HG02973 (cell line): Measurements from ENCODE around the gene AIFM2.
"Not testable (repeated sequence)": the region's sequence is repeated elsewhere in the genome, so short reads cannot be mapped to it uniquely, and the experiment has no call there.

ENCODE experiments used
- ATAC-seq: cut with Tn5 transposase; IDR thresholded peaks from one replicate; pipeline ENCODE4 v1.9.1; 2021; ENCODE audit warnings: moderate library complexity; ENCODE audit not compliant: unreplicated experiment

The AIFM2 gene

GRCh38 chr10:70096016-70096704 is 36.5 kb downstream of the AIFM2 start:
- no peak for ATAC-seq

DNA sequence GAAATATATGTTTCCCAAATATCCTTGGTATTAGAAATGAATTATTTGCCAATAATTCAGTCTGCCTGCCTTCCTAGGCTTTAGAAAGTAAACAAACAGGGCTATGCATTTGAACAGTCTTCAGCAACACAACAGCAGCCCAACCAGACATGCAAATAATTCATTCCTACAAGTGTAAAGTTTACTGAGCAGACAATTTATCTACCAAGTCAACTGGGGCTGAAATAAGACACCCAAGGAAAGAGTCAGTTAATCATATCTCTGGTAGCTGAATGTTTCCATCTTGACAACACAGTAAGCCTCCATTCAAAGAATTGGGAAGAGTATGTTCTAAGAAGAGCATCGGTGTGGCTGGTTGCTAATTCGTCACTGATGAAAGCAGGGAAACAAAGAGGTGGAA is 38.4 kb downstream of the AIFM2 start:
- ATAC-seq: no peak

DNA sequence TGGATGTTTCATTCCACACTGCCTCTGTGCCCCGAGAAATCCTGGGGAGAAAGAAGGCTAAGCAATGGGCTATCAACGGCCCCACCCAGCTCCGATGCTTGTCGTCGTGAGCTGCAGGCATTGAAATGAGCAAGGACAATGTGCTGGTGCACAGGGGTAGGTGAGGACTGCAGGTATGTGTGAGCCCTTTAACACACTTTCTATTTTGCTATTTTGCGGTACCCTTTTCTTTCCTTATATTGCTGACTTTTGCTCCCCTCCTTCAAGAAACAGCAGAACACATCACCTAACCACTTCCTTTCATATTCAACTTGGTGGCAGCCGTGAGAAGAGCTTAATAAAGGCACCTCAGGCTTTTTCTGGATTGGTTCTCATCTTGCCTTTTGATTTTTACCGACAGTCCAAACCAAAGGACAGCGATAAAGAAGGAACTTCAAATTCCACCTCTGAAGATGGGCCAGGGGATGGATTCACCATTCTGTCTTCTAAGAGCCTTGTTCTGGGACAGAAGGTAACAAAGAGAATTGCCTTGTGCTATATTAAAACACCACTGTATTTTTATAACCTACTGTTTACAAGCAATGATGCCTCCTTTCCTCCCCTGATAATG is 39.2 kb downstream of the AIFM2 start:
- no peak for ATAC-seq

GRCh38 chr10:70092389-70092718 is 40.3 kb downstream of the AIFM2 start:
- ATAC-seq: no peak

DNA sequence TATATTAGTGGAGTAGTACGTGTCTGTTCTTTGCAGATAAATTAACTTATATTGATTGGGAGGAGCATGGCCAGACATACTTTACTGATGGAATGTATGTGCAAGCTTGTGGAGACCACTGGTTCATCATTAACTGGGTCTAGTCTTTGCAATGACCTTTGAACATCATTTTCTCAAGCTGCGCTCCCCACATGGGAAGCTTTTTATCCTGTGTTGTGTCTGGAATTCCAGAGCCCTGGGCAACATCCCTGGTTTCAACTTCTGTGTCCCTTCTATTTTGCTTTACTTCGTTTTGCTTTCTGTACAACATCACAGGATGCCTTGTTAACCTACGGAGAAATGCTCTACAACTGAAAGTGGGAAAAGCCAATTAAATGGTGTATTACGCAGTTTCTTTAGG is 41.7 kb downstream of the AIFM2 start:
- ATAC-seq: no peak

- ATAC-seq: no peak
Observed at GRCh38 chr10:70090013-70090412, 42.6 kb downstream of the AIFM2 start.

DNA sequence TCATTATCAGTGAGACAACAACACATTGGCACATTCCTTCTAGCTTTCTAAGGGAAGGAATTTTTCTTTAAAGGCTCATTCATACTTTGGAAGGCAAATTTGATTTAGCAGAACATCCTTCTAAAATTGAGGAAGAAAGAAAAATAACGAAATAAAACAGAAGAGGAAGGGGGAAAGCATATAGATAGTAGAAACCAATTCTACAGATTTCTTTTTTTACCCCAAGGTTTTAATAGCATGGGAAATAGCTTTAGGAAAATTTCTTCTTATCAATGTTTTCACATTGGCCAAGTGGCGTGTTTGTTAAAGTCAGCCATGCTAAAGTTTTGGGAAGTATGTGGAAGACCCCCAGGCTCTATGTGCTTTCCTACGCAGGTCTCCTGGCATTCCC is 44.3 kb downstream of the AIFM2 start:
- no peak for ATAC-seq

DNA sequence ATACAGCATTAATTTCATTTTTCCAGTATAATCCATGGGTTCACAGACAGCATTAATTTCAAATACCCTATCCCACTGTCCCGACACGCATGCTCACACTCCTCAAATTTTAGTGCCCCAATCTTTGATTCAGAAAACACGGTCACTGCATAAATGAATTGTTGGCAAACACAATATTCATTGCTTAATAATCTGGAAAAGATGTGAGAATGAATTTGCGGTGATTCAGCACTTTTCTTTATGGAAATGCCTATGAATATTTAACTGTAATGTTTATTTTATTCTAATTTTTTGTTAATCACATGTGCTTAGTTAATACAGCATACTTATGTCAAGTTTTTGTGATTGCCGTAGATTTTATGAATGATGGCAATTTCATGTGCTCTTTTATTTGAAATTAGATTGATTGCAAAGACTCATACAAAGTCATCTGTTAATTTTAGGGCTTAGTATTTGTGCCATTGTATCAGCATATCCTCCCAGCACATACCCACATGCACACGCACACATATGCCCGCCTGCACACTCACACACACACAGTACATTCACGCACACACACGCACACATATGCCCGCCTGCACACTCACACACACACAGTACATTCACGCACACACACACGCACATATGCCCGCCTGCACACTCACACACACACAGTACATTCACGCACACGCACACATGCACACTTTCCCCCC is 44.9 kb downstream of the AIFM2 start:
- no peak for ATAC-seq

- ATAC-seq: no peak
Observed at GRCh38 chr10:70085975-70086613, 46.5 kb downstream of the AIFM2 start.

DNA sequence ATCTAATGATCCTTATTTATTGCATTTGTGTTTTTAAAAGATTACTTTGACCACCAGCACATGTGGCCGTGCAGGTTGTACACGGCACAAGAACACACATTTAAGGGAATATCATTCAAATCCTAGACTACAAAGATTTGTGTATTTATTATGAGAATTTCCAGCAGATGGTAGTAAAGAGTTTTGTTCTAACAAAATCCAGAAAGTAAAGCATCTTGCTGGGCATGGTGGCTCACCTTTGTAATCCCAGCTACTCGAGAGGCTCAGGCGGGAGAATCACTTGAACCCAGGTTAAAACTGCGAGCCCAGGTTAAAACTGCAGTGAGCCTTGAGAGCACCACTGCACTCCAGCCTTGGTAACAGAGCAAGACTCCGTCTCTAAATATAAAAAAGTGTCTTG is 48.4 kb downstream of the AIFM2 start:
- no peak for ATAC-seq

DNA sequence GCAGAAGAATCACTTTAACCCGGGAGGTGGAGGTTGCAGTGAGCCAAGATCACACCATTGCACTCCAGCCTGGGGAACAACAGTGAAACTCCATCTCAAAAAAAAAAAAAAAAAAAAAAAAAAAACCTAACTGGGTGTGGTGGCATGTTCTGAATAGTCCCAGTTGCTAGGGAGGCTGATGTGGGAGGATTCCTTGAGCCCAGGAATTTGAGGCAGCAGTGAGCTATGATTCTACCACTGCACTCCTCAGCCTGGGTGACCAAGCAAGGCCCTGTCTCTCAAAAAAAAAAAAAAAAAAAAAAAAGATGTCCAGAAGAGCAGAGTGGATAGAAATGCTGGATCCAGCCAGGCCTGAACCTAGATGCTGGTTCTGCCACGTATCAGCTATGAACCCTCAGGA is 51.8 kb downstream of the AIFM2 start:
- not testable (repeated sequence) for ATAC-seq

- ATAC-seq: no peak
Observed at GRCh38 chr10:70078937-70079336, 53.7 kb downstream of the AIFM2 start.

- ATAC-seq: no peak
Observed at GRCh38 chr10:70078329-70078728, 54.3 kb downstream of the AIFM2 start.

DNA sequence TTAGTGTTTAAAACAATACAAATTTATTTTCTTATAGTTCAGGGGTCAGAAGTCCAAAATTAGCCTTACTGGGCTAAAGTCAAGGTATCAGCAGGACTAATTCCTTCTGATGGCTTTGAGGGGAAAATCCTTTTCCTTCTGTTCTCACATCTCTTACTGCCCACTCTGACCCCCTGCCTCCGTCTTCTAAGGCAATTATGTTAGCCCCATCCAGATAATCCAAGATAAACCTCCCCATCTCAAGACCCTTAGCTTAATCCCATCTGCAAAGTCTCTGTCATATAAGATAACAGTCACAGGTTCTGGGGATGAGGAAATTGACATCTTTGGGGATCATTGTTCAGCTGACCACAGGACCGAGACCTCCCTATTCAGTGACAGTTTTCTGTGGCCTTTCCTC is 57.7 kb downstream of the AIFM2 start:
- ATAC-seq: no peak

GRCh38 chr10:70074165-70074564 is 58.5 kb downstream of the AIFM2 start:
- no peak for ATAC-seq

- ATAC-seq: no peak
Observed at GRCh38 chr10:70070834-70071233, 61.8 kb downstream of the AIFM2 start.

DNA sequence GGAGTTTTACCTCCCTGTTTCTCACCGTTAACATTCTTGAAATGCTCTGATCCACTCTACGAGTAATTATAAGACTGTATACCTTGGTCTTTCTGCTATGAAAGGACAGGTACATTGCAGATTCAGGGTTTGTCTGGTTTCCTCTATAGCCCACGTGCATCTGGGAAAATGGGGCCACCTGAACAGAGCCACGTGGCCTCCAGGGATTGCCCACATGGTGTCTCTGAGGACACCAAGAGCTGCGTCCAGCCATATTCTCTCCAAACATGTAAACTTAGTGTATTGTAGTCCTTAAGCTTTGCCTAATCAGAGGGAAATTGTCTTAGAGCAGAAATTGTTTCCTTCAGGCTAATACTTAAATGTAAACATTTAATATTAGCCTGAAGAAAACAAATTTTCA is 63.3 kb downstream of the AIFM2 start:
- ATAC-seq: no peak

- ATAC-seq: no peak
Observed at GRCh38 chr10:70068925-70069324, 63.7 kb downstream of the AIFM2 start.

- ATAC-seq: no peak
Observed at GRCh38 chr10:70067586-70067985, 65.0 kb downstream of the AIFM2 start.

DNA sequence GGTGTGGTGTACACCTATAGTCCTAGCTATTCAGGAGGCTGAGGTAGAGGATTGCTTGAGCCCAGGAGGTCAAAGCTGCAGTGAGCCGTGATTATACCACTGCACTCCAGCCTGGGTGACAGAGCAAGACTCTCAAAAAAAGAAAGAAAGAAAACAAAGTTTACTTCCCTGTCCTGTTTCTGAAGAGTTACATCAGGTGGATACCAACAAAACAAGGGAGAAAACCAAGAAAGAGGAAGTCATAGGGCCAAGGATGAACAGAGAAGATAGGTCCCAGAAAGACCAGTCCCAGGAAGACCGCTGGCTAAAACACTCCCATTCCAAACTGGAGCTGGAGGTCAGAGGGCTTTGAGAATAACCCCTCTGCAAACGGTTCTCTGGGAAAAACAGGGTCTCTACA is 66.4 kb downstream of the AIFM2 start:
- ATAC-seq: no peak

DNA sequence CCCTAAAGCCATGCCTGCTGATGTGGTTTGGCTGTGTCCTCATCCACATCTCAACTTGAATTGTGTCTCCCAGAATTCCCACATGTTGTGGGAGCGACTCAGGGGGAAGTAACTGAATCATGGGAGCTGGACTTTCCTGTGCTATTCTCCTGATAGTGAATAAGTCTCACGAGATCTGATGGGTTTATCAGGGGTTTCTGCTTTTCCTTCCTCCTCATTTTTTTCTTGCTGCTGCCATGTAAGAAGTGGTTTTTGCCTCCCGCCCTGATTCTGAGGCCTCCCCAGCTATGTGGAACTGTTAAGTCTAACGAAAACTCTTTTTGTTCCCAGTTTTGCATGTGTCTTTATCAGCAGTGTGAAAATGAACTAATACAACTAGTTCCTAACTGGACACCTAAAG is 68.1 kb downstream of the AIFM2 start:
- ATAC-seq: no peak
